GM12875 (cell line): ENCODE data around the gene DOCK2.
A peak's percentile ranks its signal among the peaks of the same experiment; 100 is the strongest.

Experiments
- H3K4me3 ChIP-seq: one replicate; pipeline ENCODE4 v1.5.1; 2011; ENCODE audit warnings: low read depth, low read length, control low read depth
- CTCF ChIP-seq: IDR thresholded peaks from 2 replicates; pipeline ENCODE4 v1.5.1; 2011; ENCODE audit warnings: low read depth, mild to moderate bottlenecking, control low read depth, inconsistent platforms, low read length, moderate library complexity, borderline replicate concordance; ENCODE audit not compliant: insufficient read depth

The DOCK2 gene

GRCh38 chr5:169666365-169666764 is 29.3 kb downstream of the DOCK2 start:
- H3K4me3 ChIP-seq = no peak overlapping the region
- TF ChIP-seq CTCF = no peak

- TF ChIP-seq CTCF = no peak
- H3K4me3 ChIP-seq = no peak overlapping the region
Observed at GRCh38 chr5:169667896-169668674, 31.0 kb downstream of the DOCK2 start.

GRCh38 chr5:169668732-169669131 is 31.7 kb downstream of the DOCK2 start:
- TF ChIP-seq CTCF = no peak
- H3K4me3 ChIP-seq = no peak overlapping the region

GRCh38 chr5:169670769-169671525 is 33.9 kb downstream of the DOCK2 start:
- peak overlapping the region; percentile 6 for H3K4me3 ChIP-seq
- no peak for TF ChIP-seq CTCF

GRCh38 chr5:169682026-169682425 is 45.0 kb downstream of the DOCK2 start:
- TF ChIP-seq CTCF = no peak
- H3K4me3 ChIP-seq = no peak overlapping the region

GRCh38 chr5:169686137-169686536 is 49.1 kb downstream of the DOCK2 start:
- no peak for TF ChIP-seq CTCF
- no peak overlapping the region for H3K4me3 ChIP-seq

- H3K4me3 ChIP-seq = no peak overlapping the region
- no peak for TF ChIP-seq CTCF
Observed at GRCh38 chr5:169688106-169688505, 51.0 kb downstream of the DOCK2 start.
